Hepatocyte (in vitro differentiated cells): Measurements from ENCODE around the gene TRAPPC14.

Experiments used
- EZH2phosphoT487 ChIP-seq: fragments of 200-600 bp; sonication (generic); IDR thresholded peaks from one replicate; pipeline ENCODE4 v1.6.1; 2018; ENCODE audit warnings: antibody characterized with exemption, mild to moderate bottlenecking, low read depth, moderate library complexity; ENCODE audit not compliant: unreplicated experiment, severe bottlenecking
- TF ChIP-seq, protein P1 (sequence below): fragments of 200-600 bp; sonication (generic); IDR thresholded peaks from 2 replicates; pipeline ENCODE4 v1.5.1; 2016; ENCODE audit warnings: antibody characterized with exemption, mild to moderate bottlenecking; ENCODE audit not compliant: poor library complexity

- TF ChIP-seq, protein P1, sequence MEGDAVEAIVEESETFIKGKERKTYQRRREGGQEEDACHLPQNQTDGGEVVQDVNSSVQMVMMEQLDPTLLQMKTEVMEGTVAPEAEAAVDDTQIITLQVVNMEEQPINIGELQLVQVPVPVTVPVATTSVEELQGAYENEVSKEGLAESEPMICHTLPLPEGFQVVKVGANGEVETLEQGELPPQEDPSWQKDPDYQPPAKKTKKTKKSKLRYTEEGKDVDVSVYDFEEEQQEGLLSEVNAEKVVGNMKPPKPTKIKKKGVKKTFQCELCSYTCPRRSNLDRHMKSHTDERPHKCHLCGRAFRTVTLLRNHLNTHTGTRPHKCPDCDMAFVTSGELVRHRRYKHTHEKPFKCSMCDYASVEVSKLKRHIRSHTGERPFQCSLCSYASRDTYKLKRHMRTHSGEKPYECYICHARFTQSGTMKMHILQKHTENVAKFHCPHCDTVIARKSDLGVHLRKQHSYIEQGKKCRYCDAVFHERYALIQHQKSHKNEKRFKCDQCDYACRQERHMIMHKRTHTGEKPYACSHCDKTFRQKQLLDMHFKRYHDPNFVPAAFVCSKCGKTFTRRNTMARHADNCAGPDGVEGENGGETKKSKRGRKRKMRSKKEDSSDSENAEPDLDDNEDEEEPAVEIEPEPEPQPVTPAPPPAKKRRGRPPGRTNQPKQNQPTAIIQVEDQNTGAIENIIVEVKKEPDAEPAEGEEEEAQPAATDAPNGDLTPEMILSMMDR: no peak
- TF ChIP-seq EZH2phosphoT487: no peak
These were observed 8.7 kb upstream of the TRAPPC14 start for GRCh38 chr7:100166970-100167911.
